ENCODE data around the gene TCAIM.
"Not testable (repeated sequence)": the region's sequence is repeated elsewhere in the genome, so short reads cannot be mapped to it uniquely, and the experiment has no call there.

Gene TCAIM

GRCh38 chr3:44348993-44349392 lies 10.4 kb downstream of the TCAIM start:
- no peak for DNase-seq

GRCh38 chr3:44353355-44353924 lies 14.9 kb downstream of the TCAIM start:
- DNase-seq, result no peak

- peak; percentile 21 to 76 for DNase-seq
These were observed 16.9 kb downstream of the TCAIM start for GRCh38 chr3:44355362-44356033.

GRCh38 chr3:44359146-44359751 lies 20.7 kb downstream of the TCAIM start:
- no peak for DNase-seq

GRCh38 chr3:44363591-44363990 lies 25.0 kb downstream of the TCAIM start:
- no peak for DNase-seq

- no peak for DNase-seq
These were observed 27.4 kb downstream of the TCAIM start for GRCh38 chr3:44365952-44366351.

GRCh38 chr3:44375450-44375849 lies 36.9 kb downstream of the TCAIM start:
- no peak for DNase-seq

GRCh38 chr3:44387404-44387803 lies 48.8 kb downstream of the TCAIM start:
- DNase-seq, result no peak

GRCh38 chr3:44392489-44392888 lies 53.9 kb downstream of the TCAIM start:
- no peak for DNase-seq

- no peak for DNase-seq
These were observed 57.1 kb downstream of the TCAIM start for GRCh38 chr3:44395714-44396113.

- no peak for DNase-seq
These were observed 57.9 kb downstream of the TCAIM start for GRCh38 chr3:44396200-44397171.

GRCh38 chr3:44398271-44398670 lies 59.7 kb downstream of the TCAIM start:
- not testable (repeated sequence) for DNase-seq

GRCh38 chr3:44398853-44399252 lies 60.3 kb downstream of the TCAIM start:
- no peak for DNase-seq

- DNase-seq, result no peak
These were observed 62.2 kb downstream of the TCAIM start for GRCh38 chr3:44400771-44401170.

- DNase-seq, result no peak
These were observed 64.0 kb downstream of the TCAIM start for GRCh38 chr3:44402548-44402947.

GRCh38 chr3:44409640-44410410 lies 71.3 kb downstream of the TCAIM start:
- DNase-seq, result no peak

GRCh38 chr3:44411031-44411645 lies 72.6 kb downstream of the TCAIM start:
- DNase-seq, result no peak

GRCh38 chr3:44412365-44412764 lies 73.8 kb downstream of the TCAIM start:
- no peak for DNase-seq

GRCh38 chr3:44414517-44415090 lies 76.0 kb downstream of the TCAIM start:
- peak in 1 of 2 experiments; percentile 22 for DNase-seq

GRCh38 chr3:44415421-44415820 lies 76.9 kb downstream of the TCAIM start:
- no peak for DNase-seq

All from NCI-H524 (cell line).